ENCODE data around the gene FCHSD1. TPM values are rescaled to one million over a fixed set of nuclear protein-coding genes. Genes with fewer than 3 reads are reported as not detected.

The FCHSD1 gene
- total RNA-seq, 1 donor from 2014 or later, result 42.2 TPM

- H3K36me3 ChIP-seq, result peaks cover 0 to 14% of the 10 kb centered on the region in 2 donors
- no peak for TF ChIP-seq POLR2AphosphoS5 (IDR thresholded peaks at IDR 0.05; ENCODE audit: insufficient read depth in 1 of 2, low read depth in 1 of 2)
- no peak for TF ChIP-seq POLR2A (IDR thresholded peaks at IDR 0.05)
- no peak for TF ChIP-seq CTCF (IDR thresholded peaks at IDR 0.05)
- H3K27ac ChIP-seq, result no peak overlapping the region
- peaks cover 14% of the 10 kb centered on the region for H3K4me1 ChIP-seq
- intact Hi-C loops (cut with DNase I), result no loop called here
- no peak overlapping the region for H3K4me3 ChIP-seq
- H3K27me3 ChIP-seq, result no peaks in the 10 kb centered on the region
- DNase-seq (ENCODE audit: extremely low spot score in 2 of 2), result no peak
- H3K9me3 ChIP-seq, result no peaks in the 10 kb centered on the region
Observed at GRCh38 chr5:141655020-141655419, 3.8 kb upstream of the FCHSD1 start.

GRCh38 chr5:141654298-141654697 lies 3.1 kb upstream of the FCHSD1 start:
- Histone ChIP-seq H3K27ac (no peak overlapping the region), H3K27me3 (no peaks in the 10 kb centered on the region), H3K4me3 (no peak overlapping the region), H3K36me3 (peaks cover 0 to 14% of the 10 kb centered on the region in 2 donors), H3K4me1 (peaks cover 20% of the 10 kb centered on the region), H3K9me3 (no peaks in the 10 kb centered on the region)
- intact Hi-C loops (cut with DNase I), result no loop called here
- TF ChIP-seq POLR2AphosphoS5 (IDR thresholded peaks at IDR 0.05; ENCODE audit: insufficient read depth in 1 of 2, low read depth in 1 of 2) (no peak), POLR2A (IDR thresholded peaks at IDR 0.05) (no peak), CTCF (IDR thresholded peaks at IDR 0.05) (no peak)
- no peak for DNase-seq (ENCODE audit: extremely low spot score in 2 of 2)

DNA sequence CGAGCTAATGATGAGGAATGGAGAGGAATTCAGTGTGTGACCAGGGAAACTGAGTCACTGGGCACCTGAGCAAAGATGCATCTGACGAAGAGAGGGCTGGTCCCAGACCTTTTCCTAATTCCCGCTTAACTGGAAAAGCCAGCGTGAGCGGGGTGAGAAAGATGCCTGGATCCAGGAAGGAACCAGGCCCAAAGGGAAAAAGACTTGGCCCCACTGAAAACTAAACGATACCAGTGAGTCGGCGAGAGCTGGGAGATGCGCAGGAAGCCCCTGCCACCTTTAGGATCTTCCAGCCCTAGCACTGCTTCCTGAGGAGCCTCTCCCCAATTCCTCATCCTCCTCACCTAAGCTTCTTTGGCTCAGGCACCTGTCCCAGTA lies 499 bp upstream of the FCHSD1 start:
- H3K36me3 ChIP-seq, result peaks cover 0 to 21% of the 10 kb centered on the region in 2 donors
- DNase-seq (ENCODE audit: extremely low spot score in 2 of 2), result no peak
- TF ChIP-seq POLR2AphosphoS5 (IDR thresholded peaks at IDR 0.05; ENCODE audit: insufficient read depth in 1 of 2, low read depth in 1 of 2) (no peak), POLR2A (IDR thresholded peaks at IDR 0.05) (no peak), CTCF (IDR thresholded peaks at IDR 0.05) (no peak)
- H3K4me3 ChIP-seq, result peak overlapping the region; percentile 57 to 61
- H3K27me3 ChIP-seq, result no peaks in the 10 kb centered on the region
- H3K27ac ChIP-seq, result peak overlapping the region; percentile 68
- no peaks in the 10 kb centered on the region for H3K9me3 ChIP-seq
- intact Hi-C loops (cut with DNase I), result no loop called here
- H3K4me1 ChIP-seq, result peaks cover 20% of the 10 kb centered on the region

GRCh38 chr5:141649972-141650371 lies 1.2 kb downstream of the FCHSD1 start:
- no peak for DNase-seq (ENCODE audit: extremely low spot score in 2 of 2)

More at GRCh38 chr5:141649972-141650371, 1.2 kb downstream of the FCHSD1 start:
- Histone ChIP-seq H3K9me3 (no peaks in the 10 kb centered on the region), H3K4me1 (peaks cover 20% of the 10 kb centered on the region), H3K4me3 (no peak overlapping the region), H3K36me3 (peaks cover 0 to 11% of the 10 kb centered on the region in 2 donors), H3K27ac (no peak overlapping the region), H3K27me3 (no peaks in the 10 kb centered on the region)
- TF ChIP-seq CTCF (IDR thresholded peaks at IDR 0.05) (no peak), POLR2AphosphoS5 (IDR thresholded peaks at IDR 0.05; ENCODE audit: insufficient read depth in 1 of 2, low read depth in 1 of 2) (no peak), POLR2A (IDR thresholded peaks at IDR 0.05) (no peak)
- intact Hi-C loops (cut with DNase I), result no loop called here
